Activated naive CD4-positive, alpha-beta T cell treated with anti-CD3 and anti-CD28 coated beads, Interleukin-2, amount 50 U/mL, for 24 hours (primary cell): ENCODE measurements around the gene MTG2.

Experiments used
- H3K27ac Mint-ChIP-seq: one replicate; pipeline ENCODE4 v1.8.0; 2021; ENCODE audit warnings: mild to moderate bottlenecking, mixed read lengths
- H3K27me3 Mint-ChIP-seq: one replicate; pipeline ENCODE4 v1.8.0; 2021; ENCODE audit warnings: mixed read lengths
- H3K36me3 Mint-ChIP-seq: one replicate; pipeline ENCODE4 v1.8.0; 2021; ENCODE audit warnings: mixed read lengths
- H3K4me1 Mint-ChIP-seq: one replicate; pipeline ENCODE4 v1.8.0; 2021; ENCODE audit warnings: mixed read lengths
- H3K4me3 Mint-ChIP-seq: one replicate; pipeline ENCODE4 v1.8.0; 2021; ENCODE audit warnings: mild to moderate bottlenecking, mixed read lengths
- H3K9me3 Mint-ChIP-seq: one replicate; pipeline ENCODE4 v1.8.0; 2021; ENCODE audit warnings: mixed read lengths

Gene MTG2

DNA sequence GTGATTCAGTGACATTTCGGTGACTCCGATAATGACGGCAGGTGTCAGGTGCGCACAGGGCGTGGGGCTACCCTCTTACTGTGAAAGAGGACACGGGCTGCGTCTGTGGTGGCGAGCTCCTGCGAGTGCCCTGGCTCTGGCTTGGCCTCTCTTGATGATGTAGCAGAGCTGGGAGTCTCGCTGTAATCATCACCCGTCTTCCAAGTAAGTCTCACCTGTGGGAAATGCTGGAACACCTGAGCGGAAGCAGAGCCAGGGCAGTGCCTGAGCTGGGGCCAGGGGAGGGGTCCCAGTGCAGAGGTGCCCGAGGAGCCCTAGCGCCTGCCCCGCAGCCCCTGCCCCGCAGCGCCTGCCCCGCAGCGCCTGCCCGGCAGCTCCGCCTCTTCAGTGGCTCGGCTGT, 60.3 kb downstream of the MTG2 start:
- H3K9me3 Mint-ChIP-seq = no peaks in the 10 kb centered on the region
- H3K27ac Mint-ChIP-seq = no peak overlapping the region
- H3K27me3 Mint-ChIP-seq = no peaks in the 10 kb centered on the region
- H3K36me3 Mint-ChIP-seq = no peaks in the 10 kb centered on the region
- H3K4me1 Mint-ChIP-seq = peaks cover 58% of the 10 kb centered on the region
- no peak overlapping the region for H3K4me3 Mint-ChIP-seq

DNA sequence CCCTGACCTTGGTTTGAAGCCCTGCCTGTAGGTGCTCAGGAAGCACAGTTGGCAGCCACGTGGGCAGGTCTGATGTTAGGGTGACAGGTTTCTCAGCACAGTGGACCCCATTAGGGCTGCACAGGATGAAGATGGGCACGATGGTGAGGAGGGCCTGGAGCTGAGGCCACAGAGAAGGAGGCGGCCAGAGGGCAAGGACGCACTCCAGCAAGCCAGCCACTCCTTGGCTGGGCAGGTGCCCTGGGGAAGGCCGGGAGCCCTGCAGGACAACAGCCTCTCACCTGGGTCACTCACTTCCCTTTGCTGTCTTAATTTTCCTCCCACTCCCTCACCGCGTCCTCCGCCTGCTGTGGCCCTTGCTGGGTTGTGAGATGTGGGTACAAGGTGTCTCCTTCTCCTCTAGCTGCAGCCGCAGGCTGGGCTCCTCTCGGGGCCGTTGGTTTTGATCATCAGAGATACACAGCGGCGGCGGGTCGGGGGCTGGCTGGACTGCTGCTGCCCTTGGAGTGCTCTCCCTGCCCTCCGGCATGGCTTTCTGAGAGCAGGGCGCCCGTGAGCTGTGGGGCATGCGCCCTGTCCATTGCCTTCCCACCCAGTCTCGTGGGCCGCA, 61.2 kb downstream of the MTG2 start:
- H3K9me3 Mint-ChIP-seq = no peaks in the 10 kb centered on the region

DNA sequence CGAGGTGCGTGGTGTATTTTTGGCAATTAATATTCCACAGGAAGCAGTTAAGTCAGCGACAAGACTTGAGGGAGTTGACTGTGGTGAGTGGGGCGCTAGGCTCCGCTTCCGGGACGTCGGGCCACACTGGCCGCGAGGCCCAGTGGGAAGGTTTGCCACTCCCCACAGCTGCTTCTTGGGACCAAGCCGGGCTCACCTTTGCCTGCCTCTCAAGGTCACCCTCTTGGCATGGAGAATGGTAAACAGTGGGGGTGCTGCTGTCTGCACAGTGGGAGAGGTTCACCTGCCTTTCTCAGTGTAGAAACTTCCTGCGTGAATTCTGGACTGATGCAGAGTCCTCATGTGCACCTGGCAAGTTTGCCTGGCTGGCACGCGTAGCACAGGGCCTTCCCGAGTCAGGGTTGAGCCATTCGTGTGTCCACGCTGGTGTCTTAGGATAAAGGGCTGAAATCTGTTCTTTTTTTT, 61.8 kb downstream of the MTG2 start:
- no peaks in the 10 kb centered on the region for H3K9me3 Mint-ChIP-seq
- no peaks in the 10 kb centered on the region for H3K27me3 Mint-ChIP-seq
- peaks cover 58% of the 10 kb centered on the region for H3K4me1 Mint-ChIP-seq
- H3K36me3 Mint-ChIP-seq = no peaks in the 10 kb centered on the region
- H3K4me3 Mint-ChIP-seq = no peak overlapping the region
- H3K27ac Mint-ChIP-seq = no peak overlapping the region

More for the DNA sequence above, 61.2 kb downstream of the MTG2 start:
- Mint-ChIP-seq H3K36me3 (no peaks in the 10 kb centered on the region), H3K4me1 (peaks cover 60% of the 10 kb centered on the region), H3K27me3 (no peaks in the 10 kb centered on the region), H3K27ac (peak overlapping the region; percentile 51), H3K4me3 (no peak overlapping the region)

DNA sequence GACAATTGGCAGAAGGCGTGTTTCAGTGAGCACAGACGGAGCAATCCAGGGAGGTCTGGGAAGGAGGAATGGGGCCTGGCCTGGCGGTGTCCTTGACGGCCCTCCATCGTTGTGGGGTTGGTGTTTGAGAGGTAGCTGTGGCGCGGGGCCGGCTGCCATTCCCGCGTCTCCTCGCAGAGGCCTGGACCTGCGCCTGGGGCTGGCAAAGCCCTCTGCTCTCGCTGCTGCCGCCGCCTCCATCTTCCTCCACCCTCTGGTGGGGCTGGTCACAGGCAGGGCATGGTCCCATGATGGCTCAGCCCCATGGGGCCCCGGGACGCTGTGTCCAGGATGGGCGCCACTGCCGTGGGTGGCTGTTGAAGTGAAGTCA, 63.1 kb downstream of the MTG2 start:
- H3K27ac Mint-ChIP-seq = no peak overlapping the region
- H3K4me1 Mint-ChIP-seq = peaks cover 55% of the 10 kb centered on the region
- no peaks in the 10 kb centered on the region for H3K36me3 Mint-ChIP-seq
- H3K9me3 Mint-ChIP-seq = no peaks in the 10 kb centered on the region
- no peak overlapping the region for H3K4me3 Mint-ChIP-seq
- no peaks in the 10 kb centered on the region for H3K27me3 Mint-ChIP-seq

DNA sequence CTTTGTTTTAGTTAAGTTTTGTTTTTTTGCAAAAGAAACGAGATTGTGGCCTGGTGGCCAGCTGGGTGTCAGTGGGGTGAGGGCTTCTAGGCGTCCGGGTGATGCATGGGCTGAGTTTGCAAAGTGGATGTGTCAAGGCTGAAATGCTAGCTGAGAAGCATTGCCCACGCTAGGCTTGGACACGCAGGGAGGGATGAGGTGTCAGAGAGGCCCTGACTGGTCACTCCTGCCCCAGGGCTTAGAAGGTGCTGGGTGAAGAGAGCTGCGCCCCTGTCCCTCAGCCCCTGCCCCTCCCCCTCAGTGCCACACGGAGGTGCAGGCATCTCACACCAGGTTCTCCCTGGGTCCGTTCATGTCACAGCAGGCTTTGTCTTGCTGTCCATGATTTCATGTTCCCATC, 63.6 kb downstream of the MTG2 start:
- H3K36me3 Mint-ChIP-seq = no peaks in the 10 kb centered on the region
- H3K4me1 Mint-ChIP-seq = peaks cover 50% of the 10 kb centered on the region
- H3K9me3 Mint-ChIP-seq = no peaks in the 10 kb centered on the region
- H3K27ac Mint-ChIP-seq = no peak overlapping the region
- H3K27me3 Mint-ChIP-seq = no peaks in the 10 kb centered on the region
- no peak overlapping the region for H3K4me3 Mint-ChIP-seq

DNA sequence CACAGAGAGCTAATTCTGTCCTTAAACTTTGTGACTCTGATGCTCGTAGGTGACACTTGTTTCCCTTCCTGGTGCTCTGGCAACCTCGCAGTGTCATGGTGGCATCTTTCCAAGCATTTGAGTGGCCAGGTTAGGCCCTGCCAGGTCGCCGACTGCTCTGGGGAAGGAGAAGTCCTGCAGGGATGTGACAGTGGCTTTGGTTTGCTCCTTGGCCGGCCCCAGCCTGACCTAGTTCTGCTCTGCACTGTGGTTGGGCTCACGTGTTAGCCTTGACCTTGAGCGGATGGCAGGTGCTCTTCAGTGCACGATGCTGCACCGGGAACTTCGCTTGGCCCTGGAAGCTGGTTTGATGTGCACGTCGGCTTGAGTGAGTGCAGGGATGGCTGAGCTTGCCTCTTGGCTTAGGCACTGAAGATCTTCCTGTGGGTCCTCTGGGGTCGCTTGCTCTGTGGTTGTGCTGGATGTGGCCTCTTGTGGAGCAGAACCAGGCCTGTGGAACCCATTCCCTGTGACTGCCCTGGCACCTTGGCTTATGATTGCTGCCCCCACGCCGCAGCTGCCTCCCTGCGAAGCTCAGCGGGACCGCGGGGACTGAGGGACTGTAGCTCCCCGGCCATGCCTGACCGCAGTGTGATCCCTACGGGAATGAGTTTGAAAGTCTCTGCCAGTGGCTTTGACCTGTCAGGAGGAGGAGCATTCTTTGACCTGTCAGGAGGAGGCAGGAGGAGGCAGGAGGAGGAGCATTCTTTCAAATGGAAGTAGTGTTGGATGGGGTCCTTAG, 64.2 kb downstream of the MTG2 start:
- H3K36me3 Mint-ChIP-seq = no peaks in the 10 kb centered on the region
- H3K4me3 Mint-ChIP-seq = no peak overlapping the region
- H3K9me3 Mint-ChIP-seq = no peaks in the 10 kb centered on the region
- no peak overlapping the region for H3K27ac Mint-ChIP-seq
- H3K27me3 Mint-ChIP-seq = no peaks in the 10 kb centered on the region
- peaks cover 43% of the 10 kb centered on the region for H3K4me1 Mint-ChIP-seq

DNA sequence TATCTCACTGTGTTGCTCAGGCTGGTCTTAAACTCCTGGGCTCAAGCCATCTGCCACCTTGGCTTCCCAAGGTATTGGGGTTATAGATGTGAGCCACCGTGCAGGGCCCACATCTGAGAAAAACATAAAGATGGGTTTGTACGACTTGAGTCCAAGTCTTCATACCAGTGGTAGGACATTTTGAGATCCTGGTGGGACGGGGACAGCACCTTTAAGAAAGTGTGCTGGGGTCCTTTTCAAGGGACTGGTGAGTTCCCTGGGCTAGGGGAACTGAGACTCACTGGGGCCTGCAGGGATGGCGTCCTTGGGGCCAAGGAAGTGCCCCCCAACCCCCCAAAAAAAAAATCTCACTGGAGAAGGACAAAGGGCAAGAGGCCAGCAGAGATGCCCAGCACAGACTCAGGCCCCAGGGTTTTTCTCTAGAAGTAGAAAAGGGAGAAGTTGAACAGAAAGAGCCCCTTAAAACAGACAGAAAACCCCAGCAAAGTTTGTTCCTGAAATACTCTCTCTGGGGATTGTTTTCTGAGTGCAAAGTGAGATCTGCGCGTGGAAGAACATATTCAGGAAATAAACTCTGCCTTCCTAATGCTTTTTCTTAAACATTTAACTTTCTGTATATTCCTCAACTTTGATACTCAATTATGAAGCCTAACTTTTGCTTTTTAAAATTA, 66.2 kb downstream of the MTG2 start:
- no peaks in the 10 kb centered on the region for H3K27me3 Mint-ChIP-seq
- no peak overlapping the region for H3K4me3 Mint-ChIP-seq
- H3K36me3 Mint-ChIP-seq = peaks cover 2% of the 10 kb centered on the region
- no peaks in the 10 kb centered on the region for H3K9me3 Mint-ChIP-seq
- H3K27ac Mint-ChIP-seq = no peak overlapping the region
- peaks cover 42% of the 10 kb centered on the region for H3K4me1 Mint-ChIP-seq

DNA sequence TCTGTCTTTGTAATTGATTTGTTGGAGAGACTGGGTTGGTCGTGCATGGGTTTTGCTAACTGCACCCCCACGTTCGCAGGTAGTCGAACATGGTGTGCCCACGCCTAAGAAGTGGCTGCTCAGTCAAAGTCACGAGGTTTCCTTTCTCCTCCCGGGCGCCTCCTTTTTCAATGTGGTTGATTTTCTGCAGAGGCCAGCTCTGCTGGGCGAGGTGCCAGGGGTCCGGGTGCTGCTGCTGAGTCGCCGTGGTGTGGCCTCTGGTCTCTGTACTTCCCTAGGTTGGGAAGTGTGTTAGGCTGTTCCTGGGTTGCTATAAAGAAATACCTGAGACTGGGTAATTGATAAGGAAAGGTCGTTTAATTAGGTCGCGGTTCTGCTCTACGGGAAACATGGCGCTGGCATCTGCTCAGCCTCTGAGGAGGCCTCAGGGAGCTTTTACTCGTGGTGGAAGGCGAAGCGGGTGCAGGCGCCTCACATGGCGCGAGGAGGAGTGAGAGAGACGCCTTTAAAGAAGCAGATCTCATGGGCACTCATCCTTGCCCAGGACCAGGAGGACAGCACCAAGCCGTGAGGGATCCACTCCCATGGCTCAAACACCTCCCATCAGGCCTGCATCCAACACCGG, 69.6 kb downstream of the MTG2 start:
- peaks cover 7% of the 10 kb centered on the region for H3K36me3 Mint-ChIP-seq
- no peak overlapping the region for H3K27ac Mint-ChIP-seq
- no peaks in the 10 kb centered on the region for H3K9me3 Mint-ChIP-seq
- H3K27me3 Mint-ChIP-seq = no peaks in the 10 kb centered on the region
- H3K4me3 Mint-ChIP-seq = no peak overlapping the region
- peaks cover 34% of the 10 kb centered on the region for H3K4me1 Mint-ChIP-seq
